Tibial artery (tissue), 4 donors: ENCODE results near the gene CLDN2.
"Not testable (repeated sequence)": the region's sequence is repeated elsewhere in the genome, so short reads cannot be mapped to it uniquely, and the experiment has no call there.

Experiments
- DNase-seq, 2 donors: peaks; one replicate each; pipeline ENCODE4 v3.0.0-alpha.2; 2019
- H3K27ac ChIP-seq, 2 donors: fragments of 200-600 bp; sonication (generic) in 1 of 2; 1 replicate in 1 of 2; 2 replicates in 1 of 2; pipeline ENCODE4 v1.5.1; 2018 to 2019; ENCODE audit warnings: mild to moderate bottlenecking in 1 of 2
- H3K27me3 ChIP-seq, 2 donors: fragments of 200-600 bp; sonication (generic) in 1 of 2; one replicate each; pipeline versions ENCODE4 v1.5.1 to v1.6.0; 2016 to 2019
- H3K36me3 ChIP-seq, 3 donors: fragments of 200-600 bp; sonication (generic) in 2 of 3; one replicate each; pipeline ENCODE4 v1.5.1; 2016 to 2019; ENCODE audit warnings: mild to moderate bottlenecking in 2 of 3
- H3K4me1 ChIP-seq, 4 donors: fragments of 200-600 bp; sonication (generic) in 2 of 4; 1 replicate in 3 of 4; 2 replicates in 1 of 4; pipeline ENCODE4 v1.5.1; 2016 to 2019
- H3K4me3 ChIP-seq, 2 donors: fragments of 200-600 bp; sonication (generic) in 1 of 2; 1 replicate in 1 of 2; 2 replicates in 1 of 2; pipeline ENCODE4 v1.5.1; 2018 to 2019; ENCODE audit warnings: mild to moderate bottlenecking in 2 of 2
- H3K9me3 ChIP-seq, 3 donors: fragments of 200-600 bp; sonication (generic) in 1 of 3; one replicate each; pipeline ENCODE4 v1.5.1; 2016 to 2019
- CTCF ChIP-seq, 2 experiments: fragments of 200-600 bp in 1 of 2; fragments of 450-650 bp in 1 of 2; IDR thresholded peaks; one replicate each; pipeline ENCODE4 v1.5.1; 2017 to 2019; ENCODE audit warnings: antibody characterized with exemption in 2 of 2, mild to moderate bottlenecking in 1 of 2, moderate library complexity in 1 of 2
- intact Hi-C: fragments of 100-400 bp; cut with DNase I; formaldehyde crosslinking; loops from one replicate; pipeline ENCODE4 v1.15.0; 2023; ENCODE audit warnings: low total_unique reads

The CLDN2 gene

DNA sequence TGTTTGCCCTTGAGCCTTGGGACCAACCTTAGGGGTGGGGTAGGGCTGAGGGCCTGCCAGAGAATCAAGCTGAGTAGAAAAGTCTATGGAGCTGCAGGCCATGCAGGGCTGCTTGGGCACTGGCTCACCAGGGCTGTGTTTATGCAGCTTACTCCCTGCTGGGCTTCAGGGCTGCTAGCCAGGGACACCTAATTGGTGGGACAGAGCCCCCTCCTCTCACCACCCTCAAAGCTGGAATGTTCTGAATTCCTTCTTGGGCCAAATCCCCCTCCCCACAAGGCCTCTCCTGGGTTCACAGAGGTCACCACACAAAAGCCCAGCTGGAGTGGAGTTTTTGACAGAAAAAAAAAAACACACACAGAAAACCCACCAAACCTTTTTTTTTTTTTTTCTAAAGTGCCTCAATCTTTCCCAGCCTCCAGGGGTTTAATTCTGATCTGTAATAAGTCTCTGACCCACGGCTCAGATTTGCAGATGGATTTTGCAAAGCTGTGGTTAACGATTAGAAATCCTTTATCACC lies at the start of gene CLDN2:
TSS of gene CLDN2 (plus strand) at position 471 of the 521 bp plus-strand sequence. CDS start 7,827 bp downstream, outside the sequence.
- Histone ChIP-seq H3K36me3 (no peaks in the 10 kb centered on the region), H3K27ac (no peak within 1 kb of the TSS), H3K27me3 (no peaks in the 10 kb centered on the region), H3K4me3 (no peak within 1 kb of the TSS), H3K4me1 (no peaks in the 10 kb centered on the region), H3K9me3 (no peaks in the 10 kb centered on the region)
- intact Hi-C loops, result no loop called here
- no peak for TF ChIP-seq CTCF (IDR thresholded peaks at IDR 0.05)
- DNase-seq, result no peak

DNA sequence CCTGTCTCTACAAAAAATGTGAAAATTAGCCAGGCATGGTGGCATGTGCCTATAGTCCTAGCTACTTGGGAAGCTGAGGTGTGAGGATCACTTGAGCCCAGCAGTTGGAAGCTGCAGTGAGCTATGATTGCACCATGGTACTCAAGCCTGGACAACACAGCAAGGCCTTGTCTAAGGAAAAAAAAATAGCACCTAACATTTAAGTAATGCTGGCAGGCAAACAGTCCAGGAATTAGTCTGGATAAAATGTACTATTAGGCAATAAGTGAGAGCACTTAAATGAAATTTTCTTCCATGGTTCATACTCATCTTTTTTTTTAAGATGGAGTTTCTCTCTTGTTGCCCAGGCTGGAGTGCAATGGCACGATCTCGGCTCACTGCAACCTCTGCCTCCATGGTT lies 47.4 kb upstream of the CLDN2 start:
- H3K4me1 ChIP-seq, H3K9me3 ChIP-seq, H3K27me3 ChIP-seq, intact Hi-C loops, H3K27ac ChIP-seq, H3K4me3 ChIP-seq, H3K36me3 ChIP-seq, DNase-seq: not testable (repeated sequence)

DNA sequence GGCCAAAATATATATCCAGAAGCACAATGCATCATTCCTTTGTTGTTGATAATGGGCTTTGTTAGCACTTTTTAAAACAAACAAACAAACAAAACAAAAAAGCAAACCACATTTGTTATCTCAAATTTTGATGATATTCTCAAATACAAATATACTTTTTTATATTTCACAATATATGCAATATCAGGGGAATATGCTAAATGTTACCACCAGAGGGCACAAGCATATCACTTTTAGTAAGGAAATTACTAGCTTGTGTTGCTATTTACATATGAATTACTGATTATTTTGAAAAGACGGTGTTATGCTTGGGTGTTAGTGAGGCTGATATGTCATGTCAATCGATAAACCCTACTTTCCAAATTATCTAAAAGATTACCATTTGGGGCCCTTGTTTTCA lies 46.1 kb upstream of the CLDN2 start:
- H3K4me1 ChIP-seq, result no peaks in the 10 kb centered on the region
- peak; percentile 16 to 29 for TF ChIP-seq CTCF (IDR thresholded peaks at IDR 0.05)
- intact Hi-C loops, result no loop called here
- peaks cover 0 to 5% (median 0%) of the 10 kb centered on the region in 3 donors for H3K36me3 ChIP-seq
- no peak for DNase-seq
- no peaks in the 10 kb centered on the region for H3K27me3 ChIP-seq
- no peak overlapping the region for H3K27ac ChIP-seq
- H3K4me3 ChIP-seq, result no peak overlapping the region
- H3K9me3 ChIP-seq, result no peaks in the 10 kb centered on the region

DNA sequence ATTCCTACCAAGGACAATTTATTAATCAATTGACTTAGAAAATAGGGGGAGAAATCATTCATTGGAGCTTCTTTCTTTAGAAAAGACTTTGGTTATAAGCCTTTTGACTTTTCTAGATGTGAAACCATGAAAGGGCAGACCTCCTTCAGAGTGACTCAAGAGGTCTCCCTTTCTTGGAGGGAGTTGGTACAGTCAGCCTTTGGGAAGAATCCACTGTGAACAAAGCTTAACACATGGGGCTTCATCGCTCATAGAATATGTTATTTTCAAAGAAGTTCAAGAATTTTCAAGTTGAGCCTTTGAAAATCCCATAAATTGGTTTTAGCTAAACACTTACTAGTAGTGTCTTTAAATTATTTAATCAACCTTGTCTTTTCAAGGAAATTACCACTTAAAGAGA lies 45.1 kb upstream of the CLDN2 start:
- H3K4me1 ChIP-seq, result no peaks in the 10 kb centered on the region
- no peak overlapping the region for H3K4me3 ChIP-seq
- no peaks in the 10 kb centered on the region for H3K27me3 ChIP-seq
- H3K36me3 ChIP-seq, result peaks cover 0 to 5% (median 0%) of the 10 kb centered on the region in 3 donors
- DNase-seq, result no peak
- H3K9me3 ChIP-seq, result no peaks in the 10 kb centered on the region
- intact Hi-C loops, result no loop called here
- no peak for TF ChIP-seq CTCF (IDR thresholded peaks at IDR 0.05)
- H3K27ac ChIP-seq, result no peak overlapping the region

- intact Hi-C loops, result no loop called here
- Histone ChIP-seq H3K27me3 (no peaks in the 10 kb centered on the region), H3K9me3 (no peaks in the 10 kb centered on the region), H3K4me3 (no peak overlapping the region), H3K36me3 (no peaks in the 10 kb centered on the region), H3K27ac (no peak overlapping the region), H3K4me1 (no peaks in the 10 kb centered on the region)
- DNase-seq, result no peak
- no peak for TF ChIP-seq CTCF (IDR thresholded peaks at IDR 0.05)
These were observed 30.7 kb upstream of the CLDN2 start for GRCh38 chrX:106889468-106889867.

- Histone ChIP-seq H3K36me3 (no peaks in the 10 kb centered on the region), H3K4me3 (no peak overlapping the region), H3K4me1 (no peaks in the 10 kb centered on the region), H3K27ac (no peak overlapping the region), H3K27me3 (no peaks in the 10 kb centered on the region), H3K9me3 (no peaks in the 10 kb centered on the region)
- TF ChIP-seq CTCF (IDR thresholded peaks at IDR 0.05), result no peak
- intact Hi-C loops, result no loop called here
- no peak for DNase-seq
These were observed 28.3 kb upstream of the CLDN2 start for GRCh38 chrX:106891762-106892460.
